ENCODE measurements around the gene WFDC9. TPM values are rescaled to one million over a fixed set of nuclear protein-coding genes. Genes with fewer than 3 reads are reported as not detected.
"Not testable (repeated sequence)": the region's sequence is repeated elsewhere in the genome, so short reads cannot be mapped to it uniquely, and the experiment has no call there.

The WFDC9 gene
- total RNA-seq, 1 experiment from 2014 or later, result not detected

DNA sequence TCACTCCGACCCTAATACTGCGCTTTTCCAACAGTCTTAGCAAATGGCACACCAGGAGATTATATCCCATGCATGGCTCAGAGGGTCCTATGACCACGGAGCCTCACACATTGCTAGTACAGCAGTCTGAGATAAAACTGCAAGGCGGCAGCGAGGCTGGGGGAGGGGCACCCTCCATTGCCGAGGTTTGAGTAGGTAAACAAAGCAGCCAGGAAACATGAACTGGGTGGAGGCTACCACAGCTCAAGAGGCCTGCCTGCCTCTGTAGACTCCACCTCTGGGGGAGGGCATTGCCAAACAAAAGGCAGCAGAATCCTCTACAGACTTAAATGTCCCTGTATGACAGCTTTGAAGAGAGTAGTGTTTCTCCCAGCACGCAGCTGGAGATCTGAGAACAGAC, 20.6 kb upstream of the WFDC9 start:
- not testable (repeated sequence) for H3T11ph ChIP-seq (ENCODE audit: low read length); H3K14ac ChIP-seq (ENCODE audit: insufficient read depth, low read length); H3K79me1 ChIP-seq (ENCODE audit: insufficient read depth, low read depth, low read length, poor library complexity, severe bottlenecking); H3K23me2 ChIP-seq (ENCODE audit: insufficient read length, low read depth, low read length, poor library complexity, severe bottlenecking); H3K9me3 ChIP-seq (ENCODE audit: control insufficient read depth, low read depth, low read length); H2BK15ac ChIP-seq (ENCODE audit: low read depth, low read length); H4K91ac ChIP-seq (ENCODE audit: insufficient read length, low read depth, low read length); H3K9ac ChIP-seq (ENCODE audit: extremely low read depth, insufficient read length, low read length); DNase-seq; H3K4me1 ChIP-seq (ENCODE audit: insufficient read depth, low read length); H3K4me2 ChIP-seq (ENCODE audit: insufficient read depth, insufficient read length, low read length); H2BK120ac ChIP-seq (ENCODE audit: low read depth, low read length, poor library complexity, severe bottlenecking); H3K27ac ChIP-seq (ENCODE audit: insufficient read length, low read depth, low read length); H3K18ac ChIP-seq (ENCODE audit: insufficient read length, low read depth, low read length); H4K20me1 ChIP-seq (ENCODE audit: control insufficient read depth, insufficient read depth, insufficient read length); H4K5ac ChIP-seq (ENCODE audit: insufficient read length, low read depth, low read length); H3K27me3 ChIP-seq (ENCODE audit: insufficient read depth, low read length); H2AK5ac ChIP-seq (ENCODE audit: insufficient read length, low read length); H2BK5ac ChIP-seq (ENCODE audit: insufficient read length, low read length); H3K79me2 ChIP-seq (ENCODE audit: insufficient read depth, low read length); H2BK20ac ChIP-seq (ENCODE audit: low read depth, low read length, poor library complexity, severe bottlenecking); H2AFZ ChIP-seq (ENCODE audit: low read length); H3K27ac Mint-ChIP-seq; H3K27me3 Mint-ChIP-seq (ENCODE audit: low read depth); H3K56ac ChIP-seq (ENCODE audit: insufficient read length, low read depth, low read length); H2BK12ac ChIP-seq (ENCODE audit: insufficient read length, low read depth, low read length); H3K4me3 Mint-ChIP-seq; H4K8ac ChIP-seq (replicated peaks; ENCODE audit: insufficient read length, low read depth, low read length); H3K4ac ChIP-seq (ENCODE audit: low read depth, low read length); H3K23ac ChIP-seq (ENCODE audit: insufficient read length, low read depth, low read length)
- peaks cover 10% of the 10 kb centered on the region in 2 experiments for H3K4me1 Mint-ChIP-seq
- peaks cover 11 to 14% (median 13%) of the 10 kb centered on the region in 3 experiments for H3K36me3 Mint-ChIP-seq (ENCODE audit: insufficient read depth in 1 of 3, low read depth in 3 of 3)
- WGBS (ENCODE audit: extremely low coverage, insufficient read length, low lambda C conversion rate), result no CpG with 5 or more reads among the region's 7 CpGs
- H3K9me3 Mint-ChIP-seq, result peaks cover 17 to 28% of the 10 kb centered on the region in 2 experiments
